Measurements from ENCODE around the gene TENM4. TPM values are rescaled to one million over a fixed set of nuclear protein-coding genes. Genes with fewer than 3 reads are reported as not detected.

Gene TENM4
- polyA plus RNA-seq, 1 experiment = 0.39 TPM

DNA sequence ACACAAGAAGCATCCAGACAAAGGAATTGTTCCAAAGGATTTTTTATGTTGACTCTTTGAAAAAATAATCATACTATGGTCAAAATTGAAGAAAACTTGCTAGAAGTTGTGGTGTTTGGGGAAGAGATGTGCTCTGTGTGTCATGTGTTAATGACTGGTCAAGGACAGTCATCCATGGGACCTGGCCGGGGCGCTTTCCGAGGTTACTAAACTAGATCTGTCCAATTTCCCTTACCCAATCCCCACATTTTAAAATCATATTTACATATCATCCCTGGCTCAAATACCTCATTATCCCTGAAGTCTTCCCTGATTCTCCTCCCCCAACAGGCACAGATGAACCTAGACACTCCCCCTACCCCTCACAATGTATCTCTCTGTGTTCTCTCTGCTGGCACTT is 289.4 kb downstream of the TENM4 start:
- no peaks in the 10 kb centered on the region for H3K36me3 ChIP-seq (ENCODE audit: control insufficient read depth, insufficient read depth, low read length)
- DNase-seq (ENCODE audit: low read depth) = no peak
- no peaks in the 10 kb centered on the region for H3K27me3 ChIP-seq (ENCODE audit: control insufficient read depth, insufficient read depth, low read length)
- ChIA-PET CTCF (no interaction called here), POLR2A (no interaction called here)
- H3K4me3 ChIP-seq (ENCODE audit: low read depth, low read length) = no peak overlapping the region
- TF ChIP-seq CTCF (IDR thresholded peaks at IDR 0.05; ENCODE audit: insufficient read depth, low read depth, low read length) = no peak

DNA sequence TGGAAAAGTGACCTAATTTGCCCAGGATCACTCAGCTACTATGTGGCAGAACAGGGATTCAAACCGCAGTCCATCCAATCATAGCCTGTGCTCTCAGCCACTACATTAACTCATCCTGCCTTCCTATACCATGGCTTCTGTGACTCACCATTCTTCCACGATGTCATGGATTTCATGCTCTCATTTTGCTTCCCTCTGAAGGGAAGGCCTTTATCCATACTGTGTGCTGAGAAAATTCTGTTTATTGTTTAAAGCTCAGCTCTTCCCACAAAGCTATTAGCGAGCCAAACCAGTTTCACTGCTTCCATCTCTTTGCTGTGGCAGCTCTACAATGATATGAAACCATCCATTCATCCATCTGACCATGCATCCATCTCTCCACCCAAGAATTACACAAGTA is 289.9 kb downstream of the TENM4 start:
- CTCF ChIA-PET = no interaction called here
- Histone ChIP-seq H3K36me3 (ENCODE audit: control insufficient read depth, insufficient read depth, low read length) (no peaks in the 10 kb centered on the region), H3K4me3 (ENCODE audit: low read depth, low read length) (no peak overlapping the region), H3K27me3 (ENCODE audit: control insufficient read depth, insufficient read depth, low read length) (no peaks in the 10 kb centered on the region)
- POLR2A ChIA-PET = no interaction called here
- no peak for TF ChIP-seq CTCF (IDR thresholded peaks at IDR 0.05; ENCODE audit: insufficient read depth, low read depth, low read length)
- DNase-seq (ENCODE audit: low read depth) = no peak

DNA sequence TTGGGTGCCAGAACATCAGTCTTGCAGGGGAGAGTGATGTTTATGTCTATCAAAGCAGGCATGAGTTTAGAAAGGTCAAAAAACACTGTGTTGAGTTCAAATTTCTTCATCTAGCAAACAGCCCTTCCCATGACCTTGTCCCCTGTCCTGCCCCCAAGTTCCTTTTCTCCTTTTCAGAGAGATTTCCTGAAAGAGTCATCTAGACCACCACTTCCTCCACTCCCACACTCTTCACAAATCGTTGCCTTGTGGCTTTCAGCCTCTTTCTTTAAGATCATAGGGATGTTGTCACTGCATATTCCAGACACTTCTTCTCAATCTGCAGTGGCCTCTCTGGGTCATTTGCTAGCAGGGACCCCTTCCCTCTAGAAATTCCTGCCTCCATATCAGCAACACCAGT is 290.5 kb downstream of the TENM4 start:
- H3K36me3 ChIP-seq (ENCODE audit: control insufficient read depth, insufficient read depth, low read length) = no peaks in the 10 kb centered on the region
- ChIA-PET POLR2A (no interaction called here), CTCF (no interaction called here)
- H3K4me3 ChIP-seq (ENCODE audit: low read depth, low read length) = no peak overlapping the region
- no peaks in the 10 kb centered on the region for H3K27me3 ChIP-seq (ENCODE audit: control insufficient read depth, insufficient read depth, low read length)
- no peak for DNase-seq (ENCODE audit: low read depth)
- no peak for TF ChIP-seq CTCF (IDR thresholded peaks at IDR 0.05; ENCODE audit: insufficient read depth, low read depth, low read length)

- H3K36me3 ChIP-seq (ENCODE audit: control insufficient read depth, insufficient read depth, low read length) = no peaks in the 10 kb centered on the region
- no peaks in the 10 kb centered on the region for H3K27me3 ChIP-seq (ENCODE audit: control insufficient read depth, insufficient read depth, low read length)
- H3K4me3 ChIP-seq (ENCODE audit: low read depth, low read length) = no peak overlapping the region
- ChIA-PET POLR2A (no interaction called here), CTCF (no interaction called here)
- no peak for TF ChIP-seq CTCF (IDR thresholded peaks at IDR 0.05; ENCODE audit: insufficient read depth, low read depth, low read length)
- no peak for DNase-seq (ENCODE audit: low read depth)
These were observed 293.1 kb downstream of the TENM4 start for GRCh38 chr11:79147731-79148130.

- TF ChIP-seq CTCF (IDR thresholded peaks at IDR 0.05; ENCODE audit: insufficient read depth, low read depth, low read length) = no peak
- H3K27me3 ChIP-seq (ENCODE audit: control insufficient read depth, insufficient read depth, low read length) = no peaks in the 10 kb centered on the region
- no peak overlapping the region for H3K4me3 ChIP-seq (ENCODE audit: low read depth, low read length)
- H3K36me3 ChIP-seq (ENCODE audit: control insufficient read depth, insufficient read depth, low read length) = no peaks in the 10 kb centered on the region
- DNase-seq (ENCODE audit: low read depth) = no peak
- CTCF ChIA-PET = no interaction called here
- POLR2A ChIA-PET = no interaction called here
These were observed 293.8 kb downstream of the TENM4 start for GRCh38 chr11:79147011-79147410.

Measured in BJ (cell line).